ENCODE results near the gene KRT83. TPM values are rescaled to one million over a fixed set of nuclear protein-coding genes. Genes with fewer than 3 reads are reported as not detected.

Gene KRT83
- polyA plus RNA-seq, 3 donors: not detected

DNA sequence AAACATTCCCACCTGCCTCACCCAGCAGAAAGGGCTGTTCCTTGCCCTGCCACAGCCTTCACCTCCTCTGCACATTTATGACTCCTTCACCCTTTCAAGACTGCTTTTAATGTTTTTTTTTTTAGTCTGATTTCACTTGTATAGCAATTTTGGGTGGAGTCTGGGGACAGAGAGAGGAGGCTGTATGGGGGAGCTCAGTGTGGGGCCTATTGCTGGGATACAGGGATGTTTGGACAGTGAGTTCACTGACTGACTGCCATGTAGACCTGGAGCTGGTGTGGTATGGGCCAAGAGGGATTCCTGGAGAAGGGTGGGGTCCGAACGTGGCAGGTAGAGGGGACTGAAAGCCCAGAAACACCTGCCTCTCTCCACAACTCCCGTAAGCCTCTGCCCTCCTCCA, 48.0 kb upstream of the KRT83 start:
- Mint-ChIP-seq H3K27me3 (ENCODE audit: low read depth in 3 of 3) (peaks cover 8 to 15% (median 9%) of the 10 kb centered on the region in 3 donors), H3K27ac (no peak overlapping the region), H3K36me3 (no peaks in the 10 kb centered on the region), H3K4me3 (no peak overlapping the region), H3K9me3 (peaks cover 0 to 4% (median 2%) of the 10 kb centered on the region in 7 donors), H3K4me1 (no peaks in the 10 kb centered on the region)
- Histone ChIP-seq H3K27ac (ENCODE audit: low read depth in 1 of 2, low read length in 2 of 2) (no peak overlapping the region), H3K36me3 (replicated peaks in 1 of 2; ENCODE audit: control insufficient read depth in 1 of 2, insufficient read depth in 2 of 2, low read length in 2 of 2) (no peaks in the 10 kb centered on the region), H3K4me3 (replicated peaks in 1 of 3; ENCODE audit: low read depth in 2 of 3, low read length in 3 of 3) (no peak overlapping the region), H4K20me1 (ENCODE audit: insufficient read depth, low read length) (no peaks in the 10 kb centered on the region), H3K9ac (ENCODE audit: insufficient read depth, low read length, poor library complexity, severe bottlenecking) (no peak overlapping the region), H3K27me3 (ENCODE audit: control insufficient read depth in 2 of 2, insufficient read depth in 2 of 2, low read length in 2 of 2) (no peaks in the 10 kb centered on the region), H3K79me2 (ENCODE audit: insufficient read depth, low read length) (no peaks in the 10 kb centered on the region), H3K9me3 (replicated peaks in 1 of 2; ENCODE audit: control insufficient read depth in 1 of 2, insufficient read depth in 1 of 2, low read length in 2 of 2) (no peaks in the 10 kb centered on the region), H2AFZ (ENCODE audit: insufficient read depth, low read depth, low read length, poor library complexity, severe bottlenecking) (no peak overlapping the region), H3K4me2 (replicated peaks; ENCODE audit: extremely low read depth, low read length, poor library complexity, severe bottlenecking) (no peak overlapping the region), H3K4me1 (ENCODE audit: control insufficient read depth in 1 of 2, insufficient read depth in 2 of 2, low read length in 2 of 2) (no peaks in the 10 kb centered on the region)
- no CpG with 5 or more reads among the region's 3 CpGs for WGBS (ENCODE audit: insufficient coverage)
- DNase-seq: no peak
- intact Hi-C loops (cut with micrococcal nuclease): no loop called here
- TF ChIP-seq CTCF (IDR thresholded peaks at IDR 0.05): no peak

GRCh38 chr12:52368508-52368907, 47.3 kb upstream of the KRT83 start:
- Histone ChIP-seq H3K36me3 (replicated peaks in 1 of 2; ENCODE audit: control insufficient read depth in 1 of 2, insufficient read depth in 2 of 2, low read length in 2 of 2) (no peaks in the 10 kb centered on the region), H3K9ac (ENCODE audit: insufficient read depth, low read length, poor library complexity, severe bottlenecking) (no peak overlapping the region), H3K4me3 (replicated peaks in 1 of 3; ENCODE audit: low read depth in 2 of 3, low read length in 3 of 3) (no peak overlapping the region), H3K4me2 (replicated peaks; ENCODE audit: extremely low read depth, low read length, poor library complexity, severe bottlenecking) (no peak overlapping the region), H2AFZ (ENCODE audit: insufficient read depth, low read depth, low read length, poor library complexity, severe bottlenecking) (no peak overlapping the region), H3K79me2 (ENCODE audit: insufficient read depth, low read length) (no peaks in the 10 kb centered on the region), H3K9me3 (replicated peaks in 1 of 2; ENCODE audit: control insufficient read depth in 1 of 2, insufficient read depth in 1 of 2, low read length in 2 of 2) (no peaks in the 10 kb centered on the region), H3K27ac (ENCODE audit: low read depth in 1 of 2, low read length in 2 of 2) (no peak overlapping the region), H3K27me3 (ENCODE audit: control insufficient read depth in 2 of 2, insufficient read depth in 2 of 2, low read length in 2 of 2) (no peaks in the 10 kb centered on the region), H3K4me1 (ENCODE audit: control insufficient read depth in 1 of 2, insufficient read depth in 2 of 2, low read length in 2 of 2) (no peaks in the 10 kb centered on the region), H4K20me1 (ENCODE audit: insufficient read depth, low read length) (no peaks in the 10 kb centered on the region)
- peaks cover 8 to 17% (median 9%) of the 10 kb centered on the region in 3 donors for H3K27me3 Mint-ChIP-seq (ENCODE audit: low read depth in 3 of 3)
- intact Hi-C loops (cut with micrococcal nuclease): no loop called here
- no peaks in the 10 kb centered on the region for H3K36me3 Mint-ChIP-seq
- H3K9me3 Mint-ChIP-seq: peaks cover 0 to under 1% (median 0%) of the 10 kb centered on the region in 7 donors
- no peak for DNase-seq
- 100% methylated on average over 1 of the region's 3 CpGs for WGBS (ENCODE audit: insufficient coverage)
- H3K27ac Mint-ChIP-seq: no peak overlapping the region
- H3K4me3 Mint-ChIP-seq: no peak overlapping the region
- TF ChIP-seq CTCF (IDR thresholded peaks at IDR 0.05): no peak
- no peaks in the 10 kb centered on the region for H3K4me1 Mint-ChIP-seq

Measured in CD14-positive monocyte (primary cell).